GM13977 (cell line): ENCODE measurements around the gene DEPP1.

Experiments used
- DNase-seq: peaks from one replicate; pipeline ENCODE4 v3.0.0; 2012; ENCODE audit warnings: low spot score
- CTCF ChIP-seq: IDR thresholded peaks from 2 replicates; pipeline ENCODE4 v1.5.1; 2012; ENCODE audit warnings: mild to moderate bottlenecking, control low read depth; ENCODE audit not compliant: insufficient read depth; ENCODE audit errors: extremely low read depth, missing control alignments
- in situ Hi-C: fragments of 300-500 bp; cut with MboI; formaldehyde crosslinking; loops from one replicate; pipeline ENCODE4 v1.12.0; 2022; ENCODE audit warnings: low sequenced_read_pairs, low pct_unique_long_range_greater_than_20kb, mixed read lengths, inconsistent platforms; ENCODE audit not compliant: unreplicated experiment

DEPP1 gene

GRCh38 chr10:44961931-44962750, 16.5 kb downstream of the DEPP1 start:
- in situ Hi-C loops = no loop called here
- no peak for TF ChIP-seq CTCF
- no peak for DNase-seq

DNA sequence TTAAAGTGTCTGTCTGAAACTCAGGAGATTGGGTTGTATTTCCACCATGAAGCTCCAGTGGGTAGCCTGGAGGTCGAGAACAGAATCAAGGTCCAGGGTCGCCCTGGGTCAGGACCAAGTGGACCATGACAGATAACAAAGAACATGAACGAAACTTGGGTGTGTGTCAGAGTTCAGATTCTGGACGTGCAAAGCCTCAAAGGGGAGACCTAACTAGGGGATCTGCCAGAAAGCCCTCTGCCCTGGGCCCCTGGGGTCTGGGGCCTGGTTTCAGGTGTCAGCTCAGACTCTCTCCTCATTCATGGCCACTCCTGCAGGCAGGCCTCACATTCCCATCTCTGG, 17.4 kb downstream of the DEPP1 start:
- TF ChIP-seq CTCF = no peak
- in situ Hi-C loops = no loop called here
- no peak for DNase-seq

- in situ Hi-C loops = no loop called here
- TF ChIP-seq CTCF = no peak
- peak; percentile 10 for DNase-seq
Observed at GRCh38 chr10:44960482-44961229, 18.0 kb downstream of the DEPP1 start.

DNA sequence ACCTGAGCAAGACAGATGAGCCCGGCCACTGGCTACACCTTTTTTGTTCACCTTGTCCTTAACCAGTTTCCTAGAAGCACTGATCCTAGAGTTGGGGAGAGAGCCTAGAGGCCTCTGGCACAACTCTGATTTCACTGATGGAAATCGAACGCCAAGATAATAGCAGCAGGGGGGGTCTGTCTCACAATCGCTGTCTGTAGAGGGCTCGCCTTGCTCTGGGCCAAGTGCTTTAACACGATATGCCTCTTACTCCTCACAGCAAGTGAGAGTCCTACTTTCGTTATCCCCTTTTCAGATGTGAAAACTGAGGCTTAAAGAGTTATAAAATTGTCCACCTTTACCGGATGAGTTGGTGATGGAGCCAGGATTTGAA, 18.5 kb downstream of the DEPP1 start:
- no peak for TF ChIP-seq CTCF
- peak; percentile 12 for DNase-seq
- in situ Hi-C loops = no loop called here

DNA sequence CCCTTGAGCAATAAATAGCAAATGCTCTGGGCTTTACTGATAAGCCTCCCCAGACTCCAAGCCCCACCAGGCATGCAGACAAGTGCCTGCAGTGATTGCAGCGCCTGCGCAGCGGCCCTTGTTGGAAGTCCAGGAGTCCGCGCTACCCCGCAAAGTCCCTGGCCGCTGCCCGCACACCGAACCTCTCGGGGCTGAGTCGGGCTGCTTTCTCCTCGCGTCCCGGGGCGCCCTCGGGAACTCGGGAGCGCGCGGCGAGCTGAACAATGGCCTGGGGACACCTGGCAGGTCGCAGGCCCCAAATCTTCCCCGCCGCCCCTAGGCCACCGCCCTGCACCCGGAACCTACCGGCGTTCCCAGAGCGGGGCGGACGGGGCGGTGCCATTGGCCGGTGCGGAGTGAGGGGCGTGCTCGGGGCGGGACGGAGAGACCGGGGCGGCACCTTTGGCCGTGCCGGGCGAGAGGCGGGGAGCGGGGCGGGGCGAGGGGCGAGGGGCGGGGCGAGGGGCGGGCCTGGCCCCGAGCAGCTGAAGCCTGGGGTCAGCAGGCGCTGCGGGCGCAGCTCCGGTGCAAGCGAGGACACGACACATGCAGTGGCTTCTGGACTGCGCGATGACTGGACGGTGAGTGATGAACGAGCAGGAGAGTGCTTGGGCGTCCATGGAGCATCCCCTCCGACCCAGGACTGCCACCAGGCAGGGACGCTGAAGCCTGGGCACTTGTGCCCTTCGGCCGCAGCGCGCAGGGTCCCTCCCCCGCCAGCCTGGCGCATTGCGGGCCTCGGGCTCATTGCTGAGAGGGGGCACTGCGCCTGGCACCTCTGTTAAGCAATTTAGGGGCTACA, 19.1 kb downstream of the DEPP1 start, which contains the start of gene RASSF4:
TSS of gene RASSF4 (plus strand) at position 556 of the 841 bp plus-strand sequence. CDS start 10,401 bp downstream, outside the sequence.
- DNase-seq = peak; percentile 98
- peak; percentile 1 for TF ChIP-seq CTCF
- in situ Hi-C loops = no loop called here

DNA sequence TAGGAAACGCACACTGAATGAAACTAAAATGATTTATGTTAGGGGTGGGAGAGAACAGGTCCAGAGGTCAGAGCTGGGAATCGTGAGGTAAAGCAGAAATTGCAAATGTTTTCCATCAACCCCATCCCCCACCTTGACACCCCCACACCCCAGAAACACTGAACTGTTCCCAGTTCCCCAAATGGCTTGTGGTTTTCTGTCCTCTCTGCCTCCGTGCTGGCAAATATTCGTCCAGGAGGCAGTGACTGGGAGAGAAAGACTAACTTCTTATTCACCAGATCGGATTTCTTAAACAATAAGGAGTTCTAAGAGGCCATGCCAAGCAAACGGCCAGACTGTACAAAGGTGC, 19.7 kb downstream of the DEPP1 start:
- no peak for DNase-seq
- no peak for TF ChIP-seq CTCF
- in situ Hi-C loops = no loop called here
